DND-41 (cell line): ENCODE measurements around the gene XRN1.
"Not testable (repeated sequence)": the region's sequence is repeated elsewhere in the genome, so short reads cannot be mapped to it uniquely, and the experiment has no call there.

Source experiments
- ATAC-seq: fragments of 200-7000 bp; cut with Tn5 transposase; 3 replicates; pipeline ENCODE4 v1.9.1; 2021; ENCODE audit warnings: low read depth; ENCODE audit not compliant: insufficient read depth
- DNase-seq: peaks from one replicate; pipeline ENCODE4 v3.0.0-alpha.2; 2020
- H2AFZ ChIP-seq: 2 replicates; pipeline ENCODE4 v1.6.0; 2012; ENCODE audit warnings: low read depth, low read length
- H3K27ac ChIP-seq: 2 replicates; pipeline ENCODE4 v1.5.1; 2012; ENCODE audit warnings: low read length, inconsistent platforms
- H3K27me3 ChIP-seq: fragments of 200-600 bp; sonication (generic); 2 replicates; pipeline ENCODE4 v1.6.0; 2012; ENCODE audit warnings: low read length, mild to moderate bottlenecking, inconsistent platforms; ENCODE audit not compliant: insufficient read depth, poor library complexity
- H3K36me3 ChIP-seq: 2 replicates; pipeline ENCODE4 v1.5.1; 2012; ENCODE audit warnings: low read length, inconsistent platforms; ENCODE audit not compliant: insufficient read depth
- H3K4me1 ChIP-seq: 2 replicates; pipeline ENCODE4 v1.5.1; 2012; ENCODE audit warnings: mild to moderate bottlenecking, low read length; ENCODE audit not compliant: insufficient read depth
- H3K4me2 ChIP-seq: 2 replicates; pipeline ENCODE4 v1.6.0; 2012; ENCODE audit warnings: mild to moderate bottlenecking, moderate library complexity, low read length, inconsistent platforms; ENCODE audit not compliant: insufficient read depth
- H3K4me3 ChIP-seq, 2 experiments: fragments of 200-600 bp in 1 of 2; shearing (Covaris generic) in 1 of 2; 2 replicates each; pipeline ENCODE4 v1.5.1; 2012 to 2016; ENCODE audit warnings: inconsistent platforms in 2 of 2, low read length in 2 of 2, mild to moderate bottlenecking in 2 of 2, low read depth in 1 of 2, moderate library complexity in 1 of 2
- H3K79me2 ChIP-seq: 2 replicates; pipeline ENCODE4 v1.6.0; 2012; ENCODE audit warnings: low read length, inconsistent platforms; ENCODE audit not compliant: insufficient read depth
- H3K9ac ChIP-seq: 2 replicates; pipeline ENCODE4 v1.6.0; 2012; ENCODE audit warnings: low read depth, mild to moderate bottlenecking, inconsistent platforms, low read length, moderate library complexity
- H3K9me3 ChIP-seq: 2 replicates; pipeline ENCODE4 v1.5.1; 2012; ENCODE audit warnings: low read length, moderate library complexity, mild to moderate bottlenecking, inconsistent platforms; ENCODE audit not compliant: insufficient read depth, severe bottlenecking
- H4K20me1 ChIP-seq: 2 replicates; pipeline ENCODE4 v1.6.0; 2012; ENCODE audit warnings: low read length; ENCODE audit not compliant: insufficient read depth
- CTCF ChIP-seq: IDR thresholded peaks from 2 replicates; pipeline ENCODE4 v1.5.1; 2012; ENCODE audit warnings: borderline replicate concordance, low read length, moderate library complexity, mild to moderate bottlenecking; ENCODE audit not compliant: poor library complexity, severe bottlenecking; ENCODE audit errors: extremely low read depth
- EZH2 ChIP-seq: IDR thresholded peaks from 3 replicates; pipeline ENCODE4 v1.6.1; 2012; ENCODE audit warnings: borderline replicate concordance, low read depth, mild to moderate bottlenecking, moderate library complexity, low read length, inconsistent platforms; ENCODE audit not compliant: severe bottlenecking

XRN1 gene

GRCh38 chr3:142394921-142395622 is 52.8 kb downstream of the XRN1 start:
- Histone ChIP-seq H3K27ac (no peak overlapping the region), H3K79me2 (no peaks in the 10 kb centered on the region), H3K36me3 (peaks cover 76% of the 10 kb centered on the region), H3K4me3 (no peak overlapping the region), H3K4me1 (no peaks in the 10 kb centered on the region), H3K9me3 (peaks cover 5% of the 10 kb centered on the region), H3K4me2 (no peak overlapping the region), H3K9ac (no peak overlapping the region), H3K27me3 (no peaks in the 10 kb centered on the region), H4K20me1 (no peaks in the 10 kb centered on the region), H2AFZ (no peak overlapping the region)
- TF ChIP-seq EZH2 (no peak), CTCF (no peak)
- no peak for DNase-seq
- ATAC-seq, result no peak

GRCh38 chr3:142385078-142385477 is 62.8 kb downstream of the XRN1 start:
- ATAC-seq, result no peak
- TF ChIP-seq EZH2, result no peak
- no peak for TF ChIP-seq CTCF
- H3K27ac ChIP-seq, result no peak overlapping the region
- no peaks in the 10 kb centered on the region for H3K79me2 ChIP-seq
- H3K4me2 ChIP-seq, result no peak overlapping the region
- H3K9ac ChIP-seq, result no peak overlapping the region
- DNase-seq, result no peak
- peaks cover 85% of the 10 kb centered on the region for H3K36me3 ChIP-seq
- H3K4me3 ChIP-seq, result no peak overlapping the region
- H3K4me1 ChIP-seq, result no peaks in the 10 kb centered on the region
- H3K27me3 ChIP-seq, result no peaks in the 10 kb centered on the region
- no peaks in the 10 kb centered on the region for H4K20me1 ChIP-seq
- H2AFZ ChIP-seq, result no peak overlapping the region
- H3K9me3 ChIP-seq, result no peaks in the 10 kb centered on the region

- Histone ChIP-seq H3K9ac (no peak overlapping the region), H3K4me3 (no peak overlapping the region), H2AFZ (no peak overlapping the region), H3K79me2 (no peaks in the 10 kb centered on the region), H4K20me1 (no peaks in the 10 kb centered on the region), H3K9me3 (no peaks in the 10 kb centered on the region), H3K27me3 (no peaks in the 10 kb centered on the region), H3K27ac (no peak overlapping the region), H3K4me2 (no peak overlapping the region), H3K36me3 (peaks cover 66% of the 10 kb centered on the region), H3K4me1 (no peaks in the 10 kb centered on the region)
- ATAC-seq (no peak), DNase-seq (no peak)
- no peak for TF ChIP-seq EZH2
- no peak for TF ChIP-seq CTCF
Measured at GRCh38 chr3:142374687-142375086, 73.2 kb downstream of the XRN1 start.

- not testable (repeated sequence) for H3K79me2 ChIP-seq, H3K27ac ChIP-seq, H3K9me3 ChIP-seq, H3K4me2 ChIP-seq, DNase-seq, H2AFZ ChIP-seq, H3K9ac ChIP-seq, ATAC-seq, H3K27me3 ChIP-seq, H3K4me1 ChIP-seq, H3K4me3 ChIP-seq, H4K20me1 ChIP-seq
- peaks cover 52% of the 10 kb centered on the region; the same call in 1 of the 2 replicates for H3K36me3 ChIP-seq
Measured at GRCh38 chr3:142369576-142369975, 78.3 kb downstream of the XRN1 start.
